ENCODE data around the gene RCN2.

Gene RCN2

DNA sequence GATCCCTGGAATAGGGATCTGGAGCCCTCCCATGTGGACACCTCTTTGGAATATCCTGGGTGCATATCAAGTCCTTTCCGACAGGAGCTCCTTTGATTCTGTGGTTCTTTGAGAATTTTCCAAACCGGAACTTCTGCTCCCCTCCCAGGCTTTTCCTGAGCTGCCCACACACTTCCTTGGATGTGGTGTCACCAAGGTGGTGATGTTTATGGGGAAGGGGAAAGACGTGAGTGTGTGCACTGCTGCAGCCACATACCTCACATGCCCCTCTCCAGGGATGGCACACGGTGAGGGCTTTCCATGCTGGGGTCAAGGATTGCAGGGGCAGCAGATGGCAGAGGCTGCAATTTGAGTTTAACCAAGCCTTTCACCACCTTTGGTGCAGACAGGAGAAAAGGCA, 35.5 kb downstream of the RCN2 start:
- no peak for TF ChIP-seq ZNF70 (CRISPR knock-in tag; IDR thresholded peaks at IDR 0.05)
- TF ChIP-seq ARNTL (CRISPR knock-in tag; IDR thresholded peaks at IDR 0.05; ENCODE audit: borderline replicate concordance, low read depth): no peak
- TF ChIP-seq ZFP30 (CRISPR knock-in tag; IDR thresholded peaks at IDR 0.05): no peak
- TF ChIP-seq, protein P1, sequence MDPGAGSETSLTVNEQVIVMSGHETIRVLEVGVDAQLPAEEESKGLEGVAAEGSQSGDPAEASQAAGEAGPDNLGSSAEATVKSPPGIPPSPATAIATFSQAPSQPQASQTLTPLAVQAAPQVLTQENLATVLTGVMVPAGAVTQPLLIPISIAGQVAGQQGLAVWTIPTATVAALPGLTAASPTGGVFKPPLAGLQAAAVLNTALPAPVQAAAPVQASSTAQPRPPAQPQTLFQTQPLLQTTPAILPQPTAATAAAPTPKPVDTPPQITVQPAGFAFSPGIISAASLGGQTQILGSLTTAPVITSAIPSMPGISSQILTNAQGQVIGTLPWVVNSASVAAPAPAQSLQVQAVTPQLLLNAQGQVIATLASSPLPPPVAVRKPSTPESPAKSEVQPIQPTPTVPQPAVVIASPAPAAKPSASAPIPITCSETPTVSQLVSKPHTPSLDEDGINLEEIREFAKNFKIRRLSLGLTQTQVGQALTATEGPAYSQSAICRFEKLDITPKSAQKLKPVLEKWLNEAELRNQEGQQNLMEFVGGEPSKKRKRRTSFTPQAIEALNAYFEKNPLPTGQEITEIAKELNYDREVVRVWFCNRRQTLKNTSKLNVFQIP (CRISPR knock-in tag; IDR thresholded peaks at IDR 0.05; ENCODE audit: borderline replicate concordance, low read depth): no peak
- TF ChIP-seq PPARA (CRISPR knock-in tag; IDR thresholded peaks at IDR 0.05; ENCODE audit: borderline replicate concordance): no peak
- no peak for TF ChIP-seq ZNF565 (CRISPR knock-in tag; conservative IDR thresholded peaks at IDR 0.05; ENCODE audit: low read depth)
- no peak for TF ChIP-seq ISL1 (CRISPR knock-in tag; IDR thresholded peaks at IDR 0.05)
- TF ChIP-seq, protein P2, sequence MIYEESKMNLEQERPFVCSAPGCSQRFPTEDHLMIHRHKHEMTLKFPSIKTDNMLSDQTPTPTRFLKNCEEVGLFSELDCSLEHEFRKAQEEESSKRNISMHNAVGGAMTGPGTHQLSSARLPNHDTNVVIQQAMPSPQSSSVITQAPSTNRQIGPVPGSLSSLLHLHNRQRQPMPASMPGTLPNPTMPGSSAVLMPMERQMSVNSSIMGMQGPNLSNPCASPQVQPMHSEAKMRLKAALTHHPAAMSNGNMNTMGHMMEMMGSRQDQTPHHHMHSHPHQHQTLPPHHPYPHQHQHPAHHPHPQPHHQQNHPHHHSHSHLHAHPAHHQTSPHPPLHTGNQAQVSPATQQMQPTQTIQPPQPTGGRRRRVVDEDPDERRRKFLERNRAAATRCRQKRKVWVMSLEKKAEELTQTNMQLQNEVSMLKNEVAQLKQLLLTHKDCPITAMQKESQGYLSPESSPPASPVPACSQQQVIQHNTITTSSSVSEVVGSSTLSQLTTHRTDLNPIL (CRISPR knock-in tag; IDR thresholded peaks at IDR 0.05; ENCODE audit: low read depth): no peak
- TF ChIP-seq, protein P3, sequence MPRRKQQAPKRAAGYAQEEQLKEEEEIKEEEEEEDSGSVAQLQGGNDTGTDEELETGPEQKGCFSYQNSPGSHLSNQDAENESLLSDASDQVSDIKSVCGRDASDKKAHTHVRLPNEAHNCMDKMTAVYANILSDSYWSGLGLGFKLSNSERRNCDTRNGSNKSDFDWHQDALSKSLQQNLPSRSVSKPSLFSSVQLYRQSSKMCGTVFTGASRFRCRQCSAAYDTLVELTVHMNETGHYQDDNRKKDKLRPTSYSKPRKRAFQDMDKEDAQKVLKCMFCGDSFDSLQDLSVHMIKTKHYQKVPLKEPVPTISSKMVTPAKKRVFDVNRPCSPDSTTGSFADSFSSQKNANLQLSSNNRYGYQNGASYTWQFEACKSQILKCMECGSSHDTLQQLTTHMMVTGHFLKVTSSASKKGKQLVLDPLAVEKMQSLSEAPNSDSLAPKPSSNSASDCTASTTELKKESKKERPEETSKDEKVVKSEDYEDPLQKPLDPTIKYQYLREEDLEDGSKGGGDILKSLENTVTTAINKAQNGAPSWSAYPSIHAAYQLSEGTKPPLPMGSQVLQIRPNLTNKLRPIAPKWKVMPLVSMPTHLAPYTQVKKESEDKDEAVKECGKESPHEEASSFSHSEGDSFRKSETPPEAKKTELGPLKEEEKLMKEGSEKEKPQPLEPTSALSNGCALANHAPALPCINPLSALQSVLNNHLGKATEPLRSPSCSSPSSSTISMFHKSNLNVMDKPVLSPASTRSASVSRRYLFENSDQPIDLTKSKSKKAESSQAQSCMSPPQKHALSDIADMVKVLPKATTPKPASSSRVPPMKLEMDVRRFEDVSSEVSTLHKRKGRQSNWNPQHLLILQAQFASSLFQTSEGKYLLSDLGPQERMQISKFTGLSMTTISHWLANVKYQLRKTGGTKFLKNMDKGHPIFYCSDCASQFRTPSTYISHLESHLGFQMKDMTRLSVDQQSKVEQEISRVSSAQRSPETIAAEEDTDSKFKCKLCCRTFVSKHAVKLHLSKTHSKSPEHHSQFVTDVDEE (CRISPR knock-in tag; IDR thresholded peaks at IDR 0.05): no peak
- TF ChIP-seq ESRRG (CRISPR knock-in tag; IDR thresholded peaks at IDR 0.05): no peak
- no peak for TF ChIP-seq ZFP3 (CRISPR knock-in tag; IDR thresholded peaks at IDR 0.05)
- no peak for ATAC-seq

DNA sequence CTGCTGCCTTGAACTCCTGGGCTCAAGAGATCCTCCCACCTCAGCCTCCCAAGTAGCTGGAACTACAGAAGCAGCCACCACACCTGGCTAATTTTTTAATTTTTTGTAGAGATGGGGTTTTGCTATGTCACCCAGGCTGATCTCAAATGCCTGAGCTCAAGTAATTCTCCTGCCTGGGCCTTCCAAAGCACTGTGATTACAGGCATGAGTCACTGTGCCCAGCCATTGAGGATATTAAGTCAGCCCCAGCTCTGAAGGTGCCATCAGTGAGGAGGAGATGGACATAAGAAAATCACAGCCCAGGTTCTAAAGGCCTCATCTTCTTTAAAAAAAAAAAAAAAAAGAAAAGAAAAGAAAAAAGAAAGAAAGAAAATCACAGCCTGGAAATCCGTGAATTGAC, 36.8 kb downstream of the RCN2 start:
- no peak for ATAC-seq
- no peak for TF ChIP-seq PPARA (CRISPR knock-in tag; IDR thresholded peaks at IDR 0.05; ENCODE audit: borderline replicate concordance)
- TF ChIP-seq ZFP3 (CRISPR knock-in tag; IDR thresholded peaks at IDR 0.05): no peak
- no peak for TF ChIP-seq ZFP30 (CRISPR knock-in tag; IDR thresholded peaks at IDR 0.05)
- no peak for TF ChIP-seq OSR1 (CRISPR knock-in tag; IDR thresholded peaks at IDR 0.05)
- TF ChIP-seq, protein P4, sequence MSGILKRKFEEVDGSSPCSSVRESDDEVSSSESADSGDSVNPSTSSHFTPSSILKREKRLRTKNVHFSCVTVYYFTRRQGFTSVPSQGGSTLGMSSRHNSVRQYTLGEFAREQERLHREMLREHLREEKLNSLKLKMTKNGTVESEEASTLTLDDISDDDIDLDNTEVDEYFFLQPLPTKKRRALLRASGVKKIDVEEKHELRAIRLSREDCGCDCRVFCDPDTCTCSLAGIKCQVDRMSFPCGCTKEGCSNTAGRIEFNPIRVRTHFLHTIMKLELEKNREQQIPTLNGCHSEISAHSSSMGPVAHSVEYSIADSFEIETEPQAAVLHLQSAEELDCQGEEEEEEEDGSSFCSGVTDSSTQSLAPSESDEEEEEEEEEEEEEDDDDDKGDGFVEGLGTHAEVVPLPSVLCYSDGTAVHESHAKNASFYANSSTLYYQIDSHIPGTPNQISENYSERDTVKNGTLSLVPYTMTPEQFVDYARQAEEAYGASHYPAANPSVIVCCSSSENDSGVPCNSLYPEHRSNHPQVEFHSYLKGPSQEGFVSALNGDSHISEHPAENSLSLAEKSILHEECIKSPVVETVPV (CRISPR knock-in tag; IDR thresholded peaks at IDR 0.05): no peak
- TF ChIP-seq GLIS3 (CRISPR knock-in tag; IDR thresholded peaks at IDR 0.05): no peak
- TF ChIP-seq, protein P3 (CRISPR knock-in tag; IDR thresholded peaks at IDR 0.05): no peak
- no peak for TF ChIP-seq TCF4 (CRISPR knock-in tag; IDR thresholded peaks at IDR 0.05; ENCODE audit: borderline replicate concordance)
- TF ChIP-seq ZNF565 (CRISPR knock-in tag; conservative IDR thresholded peaks at IDR 0.05; ENCODE audit: low read depth): no peak
- TF ChIP-seq, protein P5, sequence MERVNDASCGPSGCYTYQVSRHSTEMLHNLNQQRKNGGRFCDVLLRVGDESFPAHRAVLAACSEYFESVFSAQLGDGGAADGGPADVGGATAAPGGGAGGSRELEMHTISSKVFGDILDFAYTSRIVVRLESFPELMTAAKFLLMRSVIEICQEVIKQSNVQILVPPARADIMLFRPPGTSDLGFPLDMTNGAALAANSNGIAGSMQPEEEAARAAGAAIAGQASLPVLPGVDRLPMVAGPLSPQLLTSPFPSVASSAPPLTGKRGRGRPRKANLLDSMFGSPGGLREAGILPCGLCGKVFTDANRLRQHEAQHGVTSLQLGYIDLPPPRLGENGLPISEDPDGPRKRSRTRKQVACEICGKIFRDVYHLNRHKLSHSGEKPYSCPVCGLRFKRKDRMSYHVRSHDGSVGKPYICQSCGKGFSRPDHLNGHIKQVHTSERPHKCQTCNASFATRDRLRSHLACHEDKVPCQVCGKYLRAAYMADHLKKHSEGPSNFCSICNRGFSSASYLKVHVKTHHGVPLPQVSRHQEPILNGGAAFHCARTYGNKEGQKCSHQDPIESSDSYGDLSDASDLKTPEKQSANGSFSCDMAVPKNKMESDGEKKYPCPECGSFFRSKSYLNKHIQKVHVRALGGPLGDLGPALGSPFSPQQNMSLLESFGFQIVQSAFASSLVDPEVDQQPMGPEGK (CRISPR knock-in tag; IDR thresholded peaks at IDR 0.05; ENCODE audit: borderline replicate concordance): no peak
- TF ChIP-seq, protein P2 (CRISPR knock-in tag; IDR thresholded peaks at IDR 0.05; ENCODE audit: low read depth): no peak

Data from SK-N-SH treated with all-trans-retinoic acid at 6 μM for 48 hours (cell line).